ENCODE measurements around the gene ACAD9.
"Not testable (repeated sequence)": the region's sequence is repeated elsewhere in the genome, so short reads cannot be mapped to it uniquely, and the experiment has no call there.

The ACAD9 gene

DNA sequence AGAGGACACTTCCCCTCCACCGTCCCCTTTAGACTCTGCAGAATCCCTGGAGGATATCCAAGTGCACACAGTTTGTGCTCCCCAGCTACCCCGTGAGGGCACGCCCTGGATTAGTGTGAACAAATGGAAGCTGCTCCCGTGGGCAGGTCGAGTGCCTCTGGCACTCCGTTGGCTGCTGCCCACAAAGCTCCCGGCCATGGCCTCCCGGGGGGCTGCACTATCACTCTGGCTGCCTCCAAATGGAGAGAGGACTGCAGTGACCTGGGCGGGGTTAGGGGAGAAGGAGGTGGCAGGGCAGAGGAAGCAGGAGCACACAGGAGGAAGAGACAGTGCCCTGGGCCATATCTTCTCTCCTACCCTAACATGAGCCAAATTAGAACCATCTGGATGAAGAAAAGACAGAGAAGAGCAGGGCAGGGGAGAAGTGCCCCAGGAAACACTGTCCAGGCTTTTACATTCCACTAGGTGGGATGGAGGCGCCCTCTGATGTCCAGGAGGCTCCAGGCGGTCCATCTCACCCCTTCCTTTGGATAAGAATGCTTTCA lies 29.4 kb upstream of the ACAD9 start:
- peaks cover 12% of the 10 kb centered on the region for H3K9me3 Mint-ChIP-seq
- no peaks in the 10 kb centered on the region for H3K27me3 Mint-ChIP-seq (ENCODE audit: low read depth)
- H3K4me3 Mint-ChIP-seq: no peak overlapping the region
- no peak for DNase-seq (ENCODE audit: low spot score)
- H3K36me3 Mint-ChIP-seq (ENCODE audit: low read depth): peaks cover 5% of the 10 kb centered on the region
- no peak overlapping the region for H3K27ac Mint-ChIP-seq
- H3K4me1 Mint-ChIP-seq (ENCODE audit: low read depth): peaks cover 9% of the 10 kb centered on the region

GRCh38 chr3:128850544-128850943 lies 28.9 kb upstream of the ACAD9 start:
- Mint-ChIP-seq H3K36me3 (ENCODE audit: low read depth) (peaks cover 5% of the 10 kb centered on the region), H3K27ac (no peak overlapping the region)

DNA sequence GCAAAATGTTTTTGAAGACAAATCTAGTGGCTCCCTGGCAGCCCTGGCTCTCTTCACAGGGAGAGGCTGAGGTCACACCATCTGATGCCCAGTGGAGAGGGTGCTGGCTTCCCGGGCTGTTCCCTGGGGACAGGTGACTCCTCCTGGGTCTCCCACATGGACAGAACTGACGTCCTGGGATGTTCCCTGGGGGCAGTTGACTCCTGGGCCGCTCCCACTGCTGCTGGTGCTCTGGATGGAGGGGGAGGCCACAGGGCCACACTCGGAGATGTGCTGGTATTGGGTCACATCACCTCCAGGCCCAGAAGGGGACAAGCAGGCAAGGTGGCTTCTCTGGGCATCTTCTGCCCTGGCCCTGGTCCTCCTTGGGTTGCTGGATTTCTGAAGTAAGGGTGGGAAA lies 27.8 kb upstream of the ACAD9 start:
- peaks cover 20% of the 10 kb centered on the region for H3K9me3 Mint-ChIP-seq
- H3K4me1 Mint-ChIP-seq (ENCODE audit: low read depth): no peaks in the 10 kb centered on the region
- no peak for DNase-seq (ENCODE audit: low spot score)
- no peaks in the 10 kb centered on the region for H3K27me3 Mint-ChIP-seq (ENCODE audit: low read depth)
- peaks cover 5% of the 10 kb centered on the region for H3K36me3 Mint-ChIP-seq (ENCODE audit: low read depth)
- H3K4me3 Mint-ChIP-seq: no peak overlapping the region
- no peak overlapping the region for H3K27ac Mint-ChIP-seq

More at GRCh38 chr3:128850544-128850943, 28.9 kb upstream of the ACAD9 start:
- H3K4me3 Mint-ChIP-seq: no peak overlapping the region
- peaks cover 5% of the 10 kb centered on the region for H3K4me1 Mint-ChIP-seq (ENCODE audit: low read depth)
- no peak for DNase-seq (ENCODE audit: low spot score)
- H3K9me3 Mint-ChIP-seq: peaks cover 18% of the 10 kb centered on the region
- no peaks in the 10 kb centered on the region for H3K27me3 Mint-ChIP-seq (ENCODE audit: low read depth)

GRCh38 chr3:128853826-128854225 lies 25.6 kb upstream of the ACAD9 start:
- no peaks in the 10 kb centered on the region for H3K4me1 Mint-ChIP-seq (ENCODE audit: low read depth)
- DNase-seq (ENCODE audit: low spot score): no peak
- H3K4me3 Mint-ChIP-seq: no peak overlapping the region
- H3K36me3 Mint-ChIP-seq (ENCODE audit: low read depth): peaks cover 7% of the 10 kb centered on the region
- no peaks in the 10 kb centered on the region for H3K27me3 Mint-ChIP-seq (ENCODE audit: low read depth)
- H3K9me3 Mint-ChIP-seq: peaks cover 38% of the 10 kb centered on the region
- H3K27ac Mint-ChIP-seq: no peak overlapping the region

DNA sequence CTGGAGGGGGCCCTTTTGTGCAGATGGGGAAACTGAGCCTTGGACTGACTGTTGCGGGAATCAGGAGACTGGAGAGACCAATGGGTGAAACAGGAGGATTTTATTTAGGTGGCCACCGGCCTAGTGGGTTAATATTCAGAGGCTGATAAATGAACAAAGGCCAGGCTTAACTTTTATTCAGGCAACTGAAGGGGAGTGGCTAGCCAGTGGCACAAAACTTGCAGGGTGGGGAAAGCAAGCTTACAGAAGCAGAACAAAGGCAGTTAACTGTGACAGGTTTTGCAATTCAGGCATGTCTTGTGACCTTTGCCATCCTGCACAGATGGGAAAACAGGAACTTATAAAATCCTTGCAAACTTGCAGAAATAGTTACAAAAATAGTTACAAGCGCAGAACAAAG lies 24.9 kb upstream of the ACAD9 start:
- Mint-ChIP-seq H3K4me3 (no peak overlapping the region), H3K27ac (no peak overlapping the region), H3K4me1 (ENCODE audit: low read depth) (no peaks in the 10 kb centered on the region), H3K9me3 (peaks cover 45% of the 10 kb centered on the region), H3K36me3 (ENCODE audit: low read depth) (peaks cover 7% of the 10 kb centered on the region), H3K27me3 (ENCODE audit: low read depth) (no peaks in the 10 kb centered on the region)
- no peak for DNase-seq (ENCODE audit: low spot score)

- H3K9me3 Mint-ChIP-seq: peaks cover 56% of the 10 kb centered on the region
- no peak overlapping the region for H3K4me3 Mint-ChIP-seq
- H3K4me1 Mint-ChIP-seq (ENCODE audit: low read depth): no peaks in the 10 kb centered on the region
- peaks cover 13% of the 10 kb centered on the region for H3K36me3 Mint-ChIP-seq (ENCODE audit: low read depth)
- no peaks in the 10 kb centered on the region for H3K27me3 Mint-ChIP-seq (ENCODE audit: low read depth)
- no peak for DNase-seq (ENCODE audit: low spot score)
- H3K27ac Mint-ChIP-seq: no peak overlapping the region
Measured at GRCh38 chr3:128855569-128855968, 23.9 kb upstream of the ACAD9 start.

DNA sequence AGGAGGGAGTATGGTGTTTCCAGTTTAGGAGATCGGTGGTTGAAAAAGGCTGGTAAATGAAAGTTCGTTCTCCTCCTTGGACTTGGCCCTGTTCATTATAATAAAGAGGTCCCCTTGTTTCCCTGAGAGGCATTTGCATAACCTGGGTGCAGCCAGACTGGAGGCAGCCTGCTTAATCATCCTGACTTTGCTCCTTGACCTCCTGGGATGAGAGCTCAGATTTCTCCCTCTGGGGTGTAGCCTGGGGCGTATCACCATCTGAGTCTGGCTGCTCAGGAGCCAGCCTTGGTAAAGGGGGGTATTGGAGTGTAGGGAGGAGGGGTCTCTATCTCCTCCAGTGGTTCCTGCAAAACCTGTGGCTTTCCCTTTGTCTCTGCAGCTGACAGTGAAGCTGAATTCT lies 21.3 kb upstream of the ACAD9 start:
- no peak for DNase-seq (ENCODE audit: low spot score)
- no peak overlapping the region for H3K27ac Mint-ChIP-seq
- no peaks in the 10 kb centered on the region for H3K27me3 Mint-ChIP-seq (ENCODE audit: low read depth)
- H3K36me3 Mint-ChIP-seq (ENCODE audit: low read depth): peaks cover 18% of the 10 kb centered on the region
- peaks cover 64% of the 10 kb centered on the region for H3K9me3 Mint-ChIP-seq
- no peaks in the 10 kb centered on the region for H3K4me1 Mint-ChIP-seq (ENCODE audit: low read depth)
- H3K4me3 Mint-ChIP-seq: no peak overlapping the region

DNA sequence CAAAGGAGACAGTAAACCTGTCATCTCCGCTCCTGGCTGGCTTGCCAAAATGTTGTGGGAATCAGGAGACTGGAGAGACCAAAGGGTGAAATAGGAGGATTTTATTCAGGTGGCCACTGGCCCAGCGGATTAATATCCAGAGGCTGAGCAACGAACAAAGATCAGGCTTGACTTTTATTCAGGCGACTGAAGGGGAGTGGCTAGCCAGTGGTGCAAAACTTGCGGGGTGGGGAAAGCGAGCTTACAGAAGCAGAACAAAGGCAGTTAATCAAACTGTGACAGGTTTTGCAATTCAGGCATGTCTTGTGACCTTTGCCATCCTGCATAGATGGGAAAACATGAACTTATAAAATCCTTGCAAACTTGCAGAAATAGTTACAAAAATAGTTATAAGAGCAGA lies 19.8 kb upstream of the ACAD9 start:
- no peaks in the 10 kb centered on the region for H3K4me1 Mint-ChIP-seq (ENCODE audit: low read depth)
- no peak overlapping the region for H3K4me3 Mint-ChIP-seq

DNA sequence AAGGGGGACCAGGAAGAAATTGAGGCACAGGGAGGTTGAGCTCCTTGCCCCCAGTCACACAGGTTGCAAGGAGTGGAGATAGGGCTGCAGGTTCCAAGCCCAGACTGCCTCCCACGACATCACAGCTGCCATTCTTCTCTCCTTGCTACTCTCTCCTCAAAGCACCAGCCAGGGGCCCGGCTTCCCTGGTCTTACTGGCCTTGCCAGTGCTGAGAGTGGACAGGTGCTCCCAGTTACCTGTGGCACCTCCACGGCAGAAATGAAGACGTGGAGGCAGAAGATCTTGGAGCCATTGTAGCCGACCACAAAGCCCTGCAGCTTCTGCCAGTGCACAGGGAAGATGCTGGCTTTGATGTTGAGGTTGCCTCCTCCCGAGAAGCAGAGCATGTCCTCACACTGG lies 17.9 kb upstream of the ACAD9 start:
- peaks cover 44% of the 10 kb centered on the region for H3K9me3 Mint-ChIP-seq
- H3K27ac Mint-ChIP-seq: no peak overlapping the region
- H3K27me3 Mint-ChIP-seq (ENCODE audit: low read depth): no peaks in the 10 kb centered on the region
- H3K36me3 Mint-ChIP-seq (ENCODE audit: low read depth): peaks cover 13% of the 10 kb centered on the region
- H3K4me3 Mint-ChIP-seq: no peak overlapping the region
- no peaks in the 10 kb centered on the region for H3K4me1 Mint-ChIP-seq (ENCODE audit: low read depth)
- no peak for DNase-seq (ENCODE audit: low spot score)

More for the DNA sequence above, 19.8 kb upstream of the ACAD9 start:
- H3K27ac Mint-ChIP-seq: no peak overlapping the region
- H3K27me3 Mint-ChIP-seq (ENCODE audit: low read depth): no peaks in the 10 kb centered on the region
- DNase-seq (ENCODE audit: low spot score): no peak
- H3K9me3 Mint-ChIP-seq: peaks cover 56% of the 10 kb centered on the region
- peaks cover 14% of the 10 kb centered on the region for H3K36me3 Mint-ChIP-seq (ENCODE audit: low read depth)

GRCh38 chr3:128863560-128863959 lies 15.9 kb upstream of the ACAD9 start:
- H3K9me3 Mint-ChIP-seq: peaks cover 29% of the 10 kb centered on the region
- no peak overlapping the region for H3K4me3 Mint-ChIP-seq
- H3K27ac Mint-ChIP-seq: no peak overlapping the region
- H3K36me3 Mint-ChIP-seq (ENCODE audit: low read depth): peaks cover 11% of the 10 kb centered on the region
- H3K4me1 Mint-ChIP-seq (ENCODE audit: low read depth): no peaks in the 10 kb centered on the region
- DNase-seq (ENCODE audit: low spot score): no peak
- H3K27me3 Mint-ChIP-seq (ENCODE audit: low read depth): no peaks in the 10 kb centered on the region

DNA sequence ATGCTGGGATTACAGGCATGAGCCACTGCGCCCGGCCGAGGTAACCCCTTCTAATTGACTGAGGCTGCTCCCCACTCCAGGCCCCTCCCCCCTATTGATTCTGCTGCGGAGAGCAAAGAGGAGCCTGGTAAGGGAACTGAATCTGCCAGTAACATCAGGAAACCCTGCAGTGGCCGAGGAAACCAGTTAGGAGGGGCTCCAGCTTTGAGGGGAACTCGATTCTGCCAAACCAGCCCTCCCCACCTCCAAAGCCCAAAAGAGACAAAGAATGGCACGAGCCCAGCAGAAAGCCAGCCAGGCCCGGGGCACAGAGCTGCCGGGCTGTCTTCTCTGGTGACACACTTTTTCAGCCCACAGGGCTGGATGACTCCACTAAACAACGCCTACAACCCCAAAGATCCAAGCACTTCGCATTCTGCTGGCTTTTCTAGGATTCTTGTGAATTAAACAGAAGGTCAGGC lies 15.0 kb upstream of the ACAD9 start:
- H3K27ac Mint-ChIP-seq: no peak overlapping the region

DNA sequence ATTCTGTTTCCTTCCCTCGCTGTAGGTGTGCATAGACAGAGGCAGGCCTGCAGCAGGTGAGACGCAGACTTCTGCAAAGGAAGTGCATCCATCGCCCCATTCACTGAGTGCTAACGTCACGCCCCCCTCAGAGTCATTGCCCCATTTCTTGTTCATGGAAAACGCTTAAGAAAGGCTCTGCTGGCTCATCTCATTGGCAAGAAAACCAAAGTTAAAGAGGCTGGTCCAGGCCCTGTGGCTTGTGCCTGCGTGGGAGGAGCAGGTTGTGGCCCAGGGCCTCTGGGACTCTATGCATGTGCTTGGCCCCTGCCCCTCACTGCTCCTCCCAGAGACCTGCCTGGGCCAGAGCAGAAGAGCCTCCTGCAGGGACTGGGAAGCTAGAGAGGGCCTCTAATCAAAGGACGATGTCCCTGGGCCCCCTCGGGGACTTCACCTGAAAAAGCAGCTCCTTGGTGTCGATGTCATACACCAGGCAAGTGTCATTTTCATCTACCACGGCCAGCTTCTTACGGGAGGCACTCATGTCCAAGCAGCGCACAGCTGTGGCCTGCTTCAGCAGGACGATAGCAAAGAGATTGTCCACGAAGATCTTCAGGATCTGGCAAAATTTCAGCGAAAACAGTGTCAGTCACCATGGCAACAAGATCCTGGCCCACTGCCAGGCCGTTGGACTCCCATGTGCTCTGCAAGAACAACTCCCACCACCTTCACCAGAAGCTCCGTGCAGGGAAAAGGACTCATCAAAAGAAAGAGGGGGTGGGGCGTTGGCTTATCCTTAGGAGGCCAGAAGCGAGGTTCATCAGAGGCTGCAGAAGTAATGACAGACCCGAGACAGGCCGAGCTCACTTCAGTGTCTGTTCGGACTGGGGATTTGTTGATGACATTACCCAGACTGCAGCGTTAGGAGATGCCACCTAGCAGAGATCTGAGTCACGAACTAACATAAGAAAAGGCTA lies 14.3 kb upstream of the ACAD9 start:
- H3K36me3 Mint-ChIP-seq (ENCODE audit: low read depth); DNase-seq (ENCODE audit: low spot score); H3K27me3 Mint-ChIP-seq (ENCODE audit: low read depth); H3K4me1 Mint-ChIP-seq (ENCODE audit: low read depth); H3K4me3 Mint-ChIP-seq; H3K27ac Mint-ChIP-seq: not testable (repeated sequence)
- H3K9me3 Mint-ChIP-seq: peaks cover 13% of the 10 kb centered on the region

More for the DNA sequence above, 15.0 kb upstream of the ACAD9 start:
- no peaks in the 10 kb centered on the region for H3K4me1 Mint-ChIP-seq (ENCODE audit: low read depth)
- H3K9me3 Mint-ChIP-seq: peaks cover 21% of the 10 kb centered on the region
- H3K27me3 Mint-ChIP-seq (ENCODE audit: low read depth): no peaks in the 10 kb centered on the region
- peaks cover 11% of the 10 kb centered on the region for H3K36me3 Mint-ChIP-seq (ENCODE audit: low read depth)
- no peak for DNase-seq (ENCODE audit: low spot score)
- no peak overlapping the region for H3K4me3 Mint-ChIP-seq

GRCh38 chr3:128867200-128868125 lies 12.0 kb upstream of the ACAD9 start:
- DNase-seq (ENCODE audit: low spot score): no peak
- Mint-ChIP-seq H3K36me3 (ENCODE audit: low read depth) (no peaks in the 10 kb centered on the region), H3K4me1 (ENCODE audit: low read depth) (no peaks in the 10 kb centered on the region), H3K27ac (no peak overlapping the region), H3K4me3 (no peak overlapping the region), H3K27me3 (ENCODE audit: low read depth) (no peaks in the 10 kb centered on the region), H3K9me3 (no peaks in the 10 kb centered on the region)

DNA sequence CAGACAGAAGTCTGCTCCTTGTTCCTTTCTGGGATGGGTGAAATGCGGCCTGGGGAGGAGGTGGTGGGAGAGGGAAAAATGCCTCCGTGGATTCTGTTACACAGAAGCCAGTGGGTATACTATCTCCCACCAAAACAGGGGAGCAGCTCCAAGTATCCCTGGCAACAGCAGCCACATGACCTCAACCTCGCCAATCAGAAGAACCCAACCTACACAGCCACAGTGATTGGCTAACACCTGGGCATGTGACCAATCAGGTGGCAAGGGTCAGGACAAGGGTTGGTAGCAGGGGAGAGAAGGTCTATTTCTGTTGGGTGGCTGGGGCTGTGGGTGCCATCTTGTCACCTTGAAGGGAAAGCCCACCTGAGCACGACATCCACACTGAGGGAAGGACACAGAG lies 9.1 kb upstream of the ACAD9 start:
- no peaks in the 10 kb centered on the region for H3K9me3 Mint-ChIP-seq
- no peaks in the 10 kb centered on the region for H3K36me3 Mint-ChIP-seq (ENCODE audit: low read depth)
- H3K27ac Mint-ChIP-seq: no peak overlapping the region
- no peaks in the 10 kb centered on the region for H3K27me3 Mint-ChIP-seq (ENCODE audit: low read depth)
- DNase-seq (ENCODE audit: low spot score): no peak
- H3K4me1 Mint-ChIP-seq (ENCODE audit: low read depth): peaks cover 2% of the 10 kb centered on the region
- no peak overlapping the region for H3K4me3 Mint-ChIP-seq
